ENCODE data around the gene C2orf81.

C2orf81 gene

GRCh38 chr2:74387346-74387745, 34.1 kb downstream of the C2orf81 start:
- DNase-seq, result no peak

- no peak for DNase-seq
Measured at GRCh38 chr2:74385396-74385795, 36.0 kb downstream of the C2orf81 start.

GRCh38 chr2:74384051-74384450, 37.4 kb downstream of the C2orf81 start:
- no peak for DNase-seq

GRCh38 chr2:74383254-74383653, 38.2 kb downstream of the C2orf81 start:
- no peak for DNase-seq

GRCh38 chr2:74381751-74382150, 39.7 kb downstream of the C2orf81 start:
- DNase-seq, result no peak

- DNase-seq, result no peak
Measured at GRCh38 chr2:74379851-74380789, 41.3 kb downstream of the C2orf81 start, which contains the start of gene DCTN1. Gene DCTN1 (minus strand): TSS chr2:74380311. CDS start chr2:74380037, 274 bp downstream.

- no peak for DNase-seq
Measured at GRCh38 chr2:74378007-74378406, 43.4 kb downstream of the C2orf81 start.

GRCh38 chr2:74375838-74376237, 45.6 kb downstream of the C2orf81 start:
- no peak for DNase-seq

- no peak for DNase-seq
Measured at GRCh38 chr2:74374509-74375205, 46.8 kb downstream of the C2orf81 start.

GRCh38 chr2:74373985-74374384, 47.4 kb downstream of the C2orf81 start:
- no peak for DNase-seq

- no peak for DNase-seq
Measured at GRCh38 chr2:74373221-74373676, 48.2 kb downstream of the C2orf81 start.

GRCh38 chr2:74372674-74373073, 48.7 kb downstream of the C2orf81 start:
- DNase-seq, result no peak

GRCh38 chr2:74371421-74371820, 50.0 kb downstream of the C2orf81 start:
- no peak for DNase-seq

GRCh38 chr2:74369976-74370375, 51.4 kb downstream of the C2orf81 start:
- DNase-seq, result no peak

- no peak for DNase-seq
Measured at GRCh38 chr2:74368499-74368898, 52.9 kb downstream of the C2orf81 start.

- DNase-seq, result no peak
Measured at GRCh38 chr2:74367789-74368188, 53.6 kb downstream of the C2orf81 start.

- no peak for DNase-seq
Measured at GRCh38 chr2:74366036-74366435, 55.4 kb downstream of the C2orf81 start.

- DNase-seq, result no peak
Measured at GRCh38 chr2:74364533-74365505, 56.6 kb downstream of the C2orf81 start.

Data from effector CD8-positive, alpha-beta T cell (primary cell).